AG09309 (cell line): ENCODE measurements around the gene HSP90B1.

ENCODE experiments used
- DNase-seq: peaks from one replicate; pipeline ENCODE4 v3.0.0-alpha.2; 2010; ENCODE audit warnings: low read depth
- H3K4me3 ChIP-seq: 2 replicates; pipeline ENCODE4 v1.5.1; 2011; ENCODE audit warnings: mild to moderate bottlenecking, low read depth, low read length, moderate library complexity; ENCODE audit not compliant: control insufficient read depth
- TF ChIP-seq, protein P1 (sequence below): IDR thresholded peaks from 2 replicates; pipeline ENCODE4 v1.5.1; 2011; ENCODE audit warnings: mild to moderate bottlenecking, low read depth, low read length, inconsistent platforms; ENCODE audit not compliant: insufficient read depth, control insufficient read depth; ENCODE audit errors: missing control alignments

The HSP90B1 gene

DNA sequence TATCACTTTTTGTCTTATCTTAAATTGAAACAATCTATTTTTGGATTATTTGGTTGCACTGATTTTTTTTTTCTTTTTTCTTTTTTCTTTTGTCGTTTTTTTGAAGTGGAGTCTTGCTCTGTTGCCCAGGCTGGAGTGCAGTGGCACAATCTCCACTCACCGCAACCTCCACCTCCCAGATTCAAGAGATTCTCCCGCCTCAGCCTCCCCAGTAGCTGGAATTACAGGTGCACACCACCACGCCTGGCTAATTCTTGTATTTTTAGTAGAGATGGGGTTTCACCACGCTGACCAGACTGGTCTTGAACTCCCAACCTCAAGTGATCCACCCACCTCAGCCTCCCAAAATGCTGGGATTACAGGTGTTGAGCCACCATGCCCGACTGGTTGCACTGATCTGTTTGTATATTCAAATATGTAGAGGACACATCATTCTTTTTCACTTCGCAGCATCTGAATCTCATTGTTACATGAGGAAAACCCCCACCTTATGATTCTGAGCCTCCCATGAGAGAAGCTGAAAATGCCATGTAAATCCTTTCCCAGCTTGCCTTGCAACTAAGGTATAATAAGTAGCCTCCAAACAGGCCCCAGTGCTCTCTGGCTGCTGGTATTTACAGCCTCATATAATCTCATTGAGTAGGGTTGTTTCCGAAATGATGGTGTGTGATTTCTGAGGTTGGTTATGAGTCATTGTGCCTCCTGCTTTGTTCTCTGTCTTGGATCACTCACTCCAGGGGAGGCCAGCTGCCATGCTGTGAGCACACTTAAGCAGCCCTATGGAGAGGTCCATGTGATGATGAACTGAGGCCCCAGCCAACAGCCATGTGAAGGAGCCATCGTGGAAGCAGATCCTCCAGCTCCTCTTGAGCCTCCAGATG lies 5.2 kb upstream of the HSP90B1 start:
- peak; percentile 79 for DNase-seq
- no peak overlapping the region for H3K4me3 ChIP-seq
- TF ChIP-seq, protein P1, sequence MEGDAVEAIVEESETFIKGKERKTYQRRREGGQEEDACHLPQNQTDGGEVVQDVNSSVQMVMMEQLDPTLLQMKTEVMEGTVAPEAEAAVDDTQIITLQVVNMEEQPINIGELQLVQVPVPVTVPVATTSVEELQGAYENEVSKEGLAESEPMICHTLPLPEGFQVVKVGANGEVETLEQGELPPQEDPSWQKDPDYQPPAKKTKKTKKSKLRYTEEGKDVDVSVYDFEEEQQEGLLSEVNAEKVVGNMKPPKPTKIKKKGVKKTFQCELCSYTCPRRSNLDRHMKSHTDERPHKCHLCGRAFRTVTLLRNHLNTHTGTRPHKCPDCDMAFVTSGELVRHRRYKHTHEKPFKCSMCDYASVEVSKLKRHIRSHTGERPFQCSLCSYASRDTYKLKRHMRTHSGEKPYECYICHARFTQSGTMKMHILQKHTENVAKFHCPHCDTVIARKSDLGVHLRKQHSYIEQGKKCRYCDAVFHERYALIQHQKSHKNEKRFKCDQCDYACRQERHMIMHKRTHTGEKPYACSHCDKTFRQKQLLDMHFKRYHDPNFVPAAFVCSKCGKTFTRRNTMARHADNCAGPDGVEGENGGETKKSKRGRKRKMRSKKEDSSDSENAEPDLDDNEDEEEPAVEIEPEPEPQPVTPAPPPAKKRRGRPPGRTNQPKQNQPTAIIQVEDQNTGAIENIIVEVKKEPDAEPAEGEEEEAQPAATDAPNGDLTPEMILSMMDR: no peak

DNA sequence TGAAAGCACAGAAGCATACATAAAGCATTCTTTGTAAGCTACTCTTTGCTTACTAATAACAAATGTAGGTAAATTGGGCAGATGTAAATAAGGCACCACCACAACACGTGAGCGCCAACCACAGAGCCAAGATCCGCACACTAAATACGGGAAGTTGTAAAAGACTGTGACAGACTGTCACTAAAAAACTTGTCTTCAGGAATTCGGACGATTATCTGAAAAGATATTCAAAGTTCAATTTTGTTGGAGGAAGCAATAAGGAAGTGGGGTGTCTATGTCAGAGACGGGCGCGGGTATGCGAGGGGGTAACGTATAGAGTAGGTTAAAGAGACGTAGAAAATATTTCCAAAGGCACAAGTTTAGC lies 1.5 kb upstream of the HSP90B1 start:
- no peak for DNase-seq
- TF ChIP-seq, protein P1: no peak
- peak overlapping the region; percentile 44 for H3K4me3 ChIP-seq

DNA sequence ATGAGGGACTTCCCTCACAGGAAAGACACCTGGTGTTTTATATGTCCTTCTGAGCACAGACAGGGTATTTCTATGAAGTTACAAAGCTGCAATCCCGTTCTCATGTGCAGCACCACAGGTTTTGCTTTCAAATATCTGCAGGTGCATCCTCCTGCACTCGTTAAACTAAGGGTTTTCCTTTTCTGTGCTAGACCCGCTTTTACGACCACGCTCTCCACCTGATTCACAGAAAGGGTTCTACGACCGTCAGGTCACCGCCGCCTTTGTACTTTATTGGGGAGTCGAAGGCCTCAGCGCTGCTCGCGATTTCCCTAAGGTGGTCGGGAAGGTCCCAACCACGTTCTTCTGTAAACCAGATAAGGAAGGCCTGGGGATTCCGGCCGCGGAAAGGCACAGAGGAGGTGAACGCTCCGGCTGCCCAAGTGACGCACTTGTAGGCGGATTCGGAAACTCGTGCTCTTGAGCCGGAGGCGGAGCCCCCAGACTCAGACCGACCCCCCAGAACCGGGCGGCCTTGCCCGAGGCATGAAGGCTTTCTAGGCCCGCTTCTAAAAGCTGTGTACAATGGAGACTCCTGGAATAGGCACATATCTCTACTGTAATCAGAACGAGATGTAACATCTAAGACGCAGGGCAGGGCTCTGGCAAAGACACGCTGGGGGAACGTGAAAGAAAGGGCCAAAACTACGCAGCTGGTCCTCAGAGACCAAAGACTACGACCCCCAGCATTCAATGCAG lies 995 bp upstream of the HSP90B1 start:
- H3K4me3 ChIP-seq: peak overlapping the region; percentile 44
- TF ChIP-seq, protein P1: no peak
- peak; percentile 74 for DNase-seq

DNA sequence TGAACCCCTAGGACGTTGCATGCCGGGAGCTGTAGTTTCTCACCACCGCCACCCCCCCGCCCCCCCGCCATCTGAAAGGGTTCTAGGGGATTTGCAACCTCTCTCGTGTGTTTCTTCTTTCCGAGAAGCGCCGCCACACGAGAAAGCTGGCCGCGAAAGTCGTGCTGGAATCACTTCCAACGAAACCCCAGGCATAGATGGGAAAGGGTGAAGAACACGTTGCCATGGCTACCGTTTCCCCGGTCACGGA lies 501 bp upstream of the HSP90B1 start:
- no peak for DNase-seq
- peak overlapping the region; percentile 44 for H3K4me3 ChIP-seq
- TF ChIP-seq, protein P1: no peak

DNA sequence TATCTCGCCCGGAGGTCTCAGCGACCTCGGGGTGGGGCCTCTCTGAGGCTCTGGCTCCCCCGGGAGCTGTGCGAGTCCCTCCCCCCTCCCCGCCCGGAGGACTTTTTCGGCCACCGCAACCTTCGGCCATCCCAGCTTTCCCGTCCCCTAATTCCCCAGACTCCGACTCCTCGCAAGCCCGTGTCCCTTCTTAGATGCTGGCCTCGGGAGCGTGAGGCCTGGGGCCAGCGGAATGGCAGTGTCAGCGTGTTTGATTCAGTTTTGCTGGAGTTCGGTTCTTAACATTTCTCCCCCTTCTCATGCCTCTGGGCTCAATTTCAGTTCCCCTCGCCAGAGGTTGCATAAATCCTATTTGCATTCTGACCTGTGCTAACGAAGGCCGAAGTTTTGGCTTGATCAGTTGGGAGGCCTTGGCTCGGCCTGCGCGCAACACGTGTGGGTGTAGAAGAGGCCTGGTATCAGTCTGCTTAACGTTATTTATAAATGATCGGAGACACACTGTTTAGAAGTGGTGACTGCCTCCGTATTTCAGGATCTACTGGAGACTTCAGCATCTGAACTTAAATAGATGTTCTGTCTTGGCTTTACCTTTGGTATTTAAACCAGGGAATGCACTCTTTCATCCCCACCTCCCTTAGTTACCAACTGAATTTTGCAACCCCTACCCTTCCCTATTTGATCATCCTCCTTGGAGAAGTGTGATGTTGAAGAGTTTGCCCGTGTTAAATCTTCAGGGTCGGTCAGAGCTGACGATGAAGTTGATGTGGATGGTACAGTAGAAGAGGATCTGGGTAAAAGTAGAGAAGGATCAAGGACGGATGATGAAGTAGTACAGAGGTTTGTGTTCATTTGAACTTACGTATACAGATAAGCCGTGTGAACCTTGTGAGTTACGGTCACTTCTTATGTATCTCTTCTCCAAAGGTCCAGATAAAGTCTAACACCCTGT lies 851 bp downstream of the HSP90B1 start:
- DNase-seq: no peak
- TF ChIP-seq, protein P1: no peak
- H3K4me3 ChIP-seq: peak overlapping the region; percentile 71

DNA sequence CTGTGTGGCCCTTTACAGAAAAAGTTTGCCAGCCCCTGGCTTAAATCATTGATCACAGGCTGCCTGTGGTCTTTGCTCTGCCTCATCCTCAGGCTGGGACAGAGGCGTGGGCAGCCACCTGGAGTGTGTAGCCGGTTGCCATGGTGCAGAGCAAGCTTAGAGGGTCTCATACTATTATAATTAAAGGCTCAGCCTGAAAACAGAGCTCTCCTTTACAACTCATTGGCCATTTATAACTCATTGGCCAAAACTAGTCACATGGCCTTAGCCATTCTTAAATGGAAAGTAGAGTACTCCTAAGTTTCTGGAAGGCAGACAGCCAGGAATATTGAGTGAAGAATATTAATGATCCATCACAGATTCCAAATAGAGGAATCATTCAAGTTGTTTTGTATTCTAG lies 3.0 kb downstream of the HSP90B1 start:
- H3K4me3 ChIP-seq: no peak overlapping the region
- TF ChIP-seq, protein P1: no peak
- no peak for DNase-seq
